ENCODE data around the gene XYLT1. TPM values are rescaled to one million over a fixed set of nuclear protein-coding genes. Genes with fewer than 3 reads are reported as not detected.

XYLT1 gene
- total RNA-seq, 3 donors from 2014 or later (not counting 1 experiment from before 2014, with no cell fraction given) = 40.9 to 55.5 (median 43.8) TPM

DNA sequence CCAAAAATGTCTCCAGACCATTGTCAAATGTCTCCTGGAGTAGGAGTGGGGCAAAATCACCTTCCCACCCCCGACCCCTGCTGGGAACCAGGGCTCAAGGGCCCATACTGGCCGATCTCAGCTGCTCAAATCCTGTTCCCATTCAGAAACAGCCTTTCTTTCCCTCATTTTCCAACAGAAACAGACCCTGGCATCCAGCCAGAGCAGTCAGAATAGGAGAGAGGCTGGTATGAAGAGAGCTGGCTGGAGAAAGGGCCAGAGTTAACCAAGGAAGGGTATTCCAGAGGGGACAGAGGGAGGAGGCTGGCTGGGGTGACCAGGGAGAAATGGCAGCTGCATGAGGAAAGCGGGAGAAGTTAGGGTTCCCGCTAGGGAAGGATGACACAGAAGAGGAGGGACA, 199.1 kb downstream of the XYLT1 start:
- ATAC-seq = no peak
- Histone ChIP-seq H3K4me3 (ENCODE audit: low read length) (no peak overlapping the region), H3K27me3 (ENCODE audit: control insufficient read depth, insufficient read depth, low read length) (no peaks in the 10 kb centered on the region), H3K27ac (ENCODE audit: low read length) (no peak overlapping the region), H3K9me3 (ENCODE audit: control insufficient read depth, insufficient read depth, low read length) (no peaks in the 10 kb centered on the region), H3K36me3 (ENCODE audit: control insufficient read depth, insufficient read depth, low read length) (no peaks in the 10 kb centered on the region), H3K4me1 (ENCODE audit: control insufficient read depth, insufficient read depth, low read length) (peaks cover 31% of the 10 kb centered on the region)
- peak overlapping the region; percentile 40 for H3K4me3 Mint-ChIP-seq
- H3K36me3 Mint-ChIP-seq = no peaks in the 10 kb centered on the region
- peak overlapping the region in 1 of 2 donors; percentile 66 for H3K27ac Mint-ChIP-seq
- intact Hi-C loops (cut with micrococcal nuclease) = loop anchor here (10.0 kb wide), 1 partner anchor 143 kb away; no protein-coding TSS in a partner anchor
- TF ChIP-seq, protein P1, sequence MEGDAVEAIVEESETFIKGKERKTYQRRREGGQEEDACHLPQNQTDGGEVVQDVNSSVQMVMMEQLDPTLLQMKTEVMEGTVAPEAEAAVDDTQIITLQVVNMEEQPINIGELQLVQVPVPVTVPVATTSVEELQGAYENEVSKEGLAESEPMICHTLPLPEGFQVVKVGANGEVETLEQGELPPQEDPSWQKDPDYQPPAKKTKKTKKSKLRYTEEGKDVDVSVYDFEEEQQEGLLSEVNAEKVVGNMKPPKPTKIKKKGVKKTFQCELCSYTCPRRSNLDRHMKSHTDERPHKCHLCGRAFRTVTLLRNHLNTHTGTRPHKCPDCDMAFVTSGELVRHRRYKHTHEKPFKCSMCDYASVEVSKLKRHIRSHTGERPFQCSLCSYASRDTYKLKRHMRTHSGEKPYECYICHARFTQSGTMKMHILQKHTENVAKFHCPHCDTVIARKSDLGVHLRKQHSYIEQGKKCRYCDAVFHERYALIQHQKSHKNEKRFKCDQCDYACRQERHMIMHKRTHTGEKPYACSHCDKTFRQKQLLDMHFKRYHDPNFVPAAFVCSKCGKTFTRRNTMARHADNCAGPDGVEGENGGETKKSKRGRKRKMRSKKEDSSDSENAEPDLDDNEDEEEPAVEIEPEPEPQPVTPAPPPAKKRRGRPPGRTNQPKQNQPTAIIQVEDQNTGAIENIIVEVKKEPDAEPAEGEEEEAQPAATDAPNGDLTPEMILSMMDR (IDR thresholded peaks at IDR 0.05) = no peak
- H3K4me1 Mint-ChIP-seq = peaks cover 57 to 58% of the 10 kb centered on the region in 2 donors
- no peak for DNase-seq
- 87% methylated on average over 3 of the region's 4 CpGs for WGBS (ENCODE audit: insufficient coverage)
- no peaks in the 10 kb centered on the region for H3K9me3 Mint-ChIP-seq
- H3K27me3 Mint-ChIP-seq (ENCODE audit: low read depth in 2 of 2) = no peaks in the 10 kb centered on the region

DNA sequence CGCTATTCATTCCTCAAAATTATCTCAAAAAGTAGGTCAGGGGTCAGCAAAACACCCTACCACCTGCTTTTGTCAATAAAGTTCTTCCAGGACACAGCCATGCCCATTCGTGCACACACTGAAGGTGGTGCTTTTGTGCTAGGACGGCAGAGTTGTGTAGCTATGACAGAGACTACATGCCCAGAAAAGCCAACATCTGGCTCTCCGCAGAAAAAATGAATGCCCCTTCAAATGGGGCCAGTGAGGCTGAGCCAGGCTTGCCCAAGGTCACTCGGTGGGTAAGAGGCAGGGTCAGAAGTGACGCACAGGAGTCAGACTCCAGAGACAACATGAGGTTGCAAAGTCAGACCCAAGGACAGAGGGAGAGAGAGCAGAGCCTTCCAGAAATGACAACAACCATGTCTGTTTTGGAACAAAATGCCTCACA, 200.1 kb downstream of the XYLT1 start:
- Histone ChIP-seq H3K27ac (ENCODE audit: low read length) (no peak overlapping the region), H3K4me1 (ENCODE audit: control insufficient read depth, insufficient read depth, low read length) (peaks cover 30% of the 10 kb centered on the region), H3K27me3 (ENCODE audit: control insufficient read depth, insufficient read depth, low read length) (no peaks in the 10 kb centered on the region), H3K36me3 (ENCODE audit: control insufficient read depth, insufficient read depth, low read length) (no peaks in the 10 kb centered on the region), H3K4me3 (ENCODE audit: low read length) (no peak overlapping the region), H3K9me3 (ENCODE audit: control insufficient read depth, insufficient read depth, low read length) (no peaks in the 10 kb centered on the region)
- H3K36me3 Mint-ChIP-seq = no peaks in the 10 kb centered on the region
- DNase-seq (no peak), ATAC-seq (no peak)
- H3K4me1 Mint-ChIP-seq = peaks cover 47 to 60% of the 10 kb centered on the region in 2 donors
- no peaks in the 10 kb centered on the region for H3K9me3 Mint-ChIP-seq
- H3K27ac Mint-ChIP-seq = peak overlapping the region in 1 of 2 donors; percentile 66
- TF ChIP-seq, protein P1 (IDR thresholded peaks at IDR 0.05) = no peak
- no peaks in the 10 kb centered on the region for H3K27me3 Mint-ChIP-seq (ENCODE audit: low read depth in 2 of 2)
- no peak overlapping the region for H3K4me3 Mint-ChIP-seq
- intact Hi-C loops (cut with micrococcal nuclease) = loop anchor here (10.0 kb wide), 1 partner anchor 144 kb away; no protein-coding TSS in a partner anchor
- 96% methylated on average over 6 of the region's 6 CpGs for WGBS (ENCODE audit: insufficient coverage)

DNA sequence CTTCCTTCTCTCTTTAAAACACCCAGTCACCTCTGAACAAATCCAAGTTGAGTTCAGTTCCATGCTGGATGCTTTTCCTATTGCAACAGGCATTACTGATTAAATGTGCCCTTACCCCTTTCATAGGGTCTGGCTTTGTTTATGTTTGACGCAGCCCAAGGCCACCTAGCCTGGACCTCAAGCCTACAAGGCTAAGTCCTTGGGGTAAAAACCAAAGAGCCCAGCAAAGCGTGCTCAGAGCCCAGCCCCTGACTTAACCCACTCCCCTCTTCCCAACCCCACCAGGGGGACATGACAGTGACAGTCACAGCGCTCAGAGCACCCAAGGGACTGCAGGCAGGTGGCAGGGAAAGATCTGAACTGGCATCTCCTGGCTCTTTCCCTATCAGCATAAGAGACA, 200.6 kb downstream of the XYLT1 start:
- H3K36me3 ChIP-seq (ENCODE audit: control insufficient read depth, insufficient read depth, low read length) = no peaks in the 10 kb centered on the region
- Mint-ChIP-seq H3K27me3 (ENCODE audit: low read depth in 2 of 2) (no peaks in the 10 kb centered on the region), H3K4me3 (no peak overlapping the region), H3K27ac (peak overlapping the region in 1 of 2 donors; percentile 66), H3K36me3 (no peaks in the 10 kb centered on the region), H3K9me3 (no peaks in the 10 kb centered on the region), H3K4me1 (peaks cover 46 to 58% of the 10 kb centered on the region in 2 donors)
- WGBS (ENCODE audit: insufficient coverage) = 87% methylated on average over 3 of the region's 3 CpGs
- no peak for DNase-seq
- no peak overlapping the region for H3K4me3 ChIP-seq (ENCODE audit: low read length)
- H3K9me3 ChIP-seq (ENCODE audit: control insufficient read depth, insufficient read depth, low read length) = no peaks in the 10 kb centered on the region
- ATAC-seq = no peak
- peaks cover 24% of the 10 kb centered on the region for H3K4me1 ChIP-seq (ENCODE audit: control insufficient read depth, insufficient read depth, low read length)
- no peak overlapping the region for H3K27ac ChIP-seq (ENCODE audit: low read length)
- TF ChIP-seq, protein P1 (IDR thresholded peaks at IDR 0.05) = no peak
- intact Hi-C loops (cut with micrococcal nuclease) = loop anchor here (10.0 kb wide), 1 partner anchor 145 kb away; no protein-coding TSS in a partner anchor
- no peaks in the 10 kb centered on the region for H3K27me3 ChIP-seq (ENCODE audit: control insufficient read depth, insufficient read depth, low read length)

DNA sequence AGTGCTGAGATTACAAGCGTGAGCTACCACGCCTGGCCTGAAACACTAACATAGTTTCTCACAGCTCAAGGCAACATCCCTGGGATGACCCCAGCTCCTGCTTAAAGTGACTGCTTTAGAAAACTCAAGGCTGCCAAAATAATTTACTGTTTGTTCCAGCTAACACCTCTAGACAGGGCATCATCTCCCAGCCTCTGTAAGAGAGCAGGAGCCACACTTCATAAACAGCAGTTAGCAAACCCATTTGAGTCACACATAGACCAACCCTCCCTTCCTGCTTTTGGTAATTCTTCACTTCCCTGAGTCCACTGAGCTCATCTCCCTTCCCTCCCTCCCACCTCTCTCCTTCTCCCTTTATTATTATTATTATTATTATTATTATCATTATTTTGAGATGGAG, 201.3 kb downstream of the XYLT1 start:
- peaks cover 40 to 55% of the 10 kb centered on the region in 2 donors for H3K4me1 Mint-ChIP-seq
- TF ChIP-seq, protein P1 (IDR thresholded peaks at IDR 0.05) = no peak
- DNase-seq (no peak), ATAC-seq (no peak)
- no peak overlapping the region for H3K4me3 Mint-ChIP-seq
- no peaks in the 10 kb centered on the region for H3K36me3 ChIP-seq (ENCODE audit: control insufficient read depth, insufficient read depth, low read length)
- WGBS (ENCODE audit: insufficient coverage) = 97% methylated on average over 2 of the region's 2 CpGs
- no peaks in the 10 kb centered on the region for H3K36me3 Mint-ChIP-seq
- no peaks in the 10 kb centered on the region for H3K9me3 Mint-ChIP-seq
- no peak overlapping the region for H3K4me3 ChIP-seq (ENCODE audit: low read length)
- no peaks in the 10 kb centered on the region for H3K27me3 ChIP-seq (ENCODE audit: control insufficient read depth, insufficient read depth, low read length)
- no peak overlapping the region for H3K27ac ChIP-seq (ENCODE audit: low read length)
- H3K27me3 Mint-ChIP-seq (ENCODE audit: low read depth in 2 of 2) = no peaks in the 10 kb centered on the region
- intact Hi-C loops (cut with micrococcal nuclease) = no loop called here
- H3K9me3 ChIP-seq (ENCODE audit: control insufficient read depth, insufficient read depth, low read length) = no peaks in the 10 kb centered on the region
- H3K4me1 ChIP-seq (ENCODE audit: control insufficient read depth, insufficient read depth, low read length) = peaks cover 18% of the 10 kb centered on the region
- no peak overlapping the region for H3K27ac Mint-ChIP-seq

All from natural killer cell (primary cell).